Heart left ventricle (tissue), 16 donors: Measurements from ENCODE around the gene NUDT8. TPM values are rescaled to one million over a fixed set of nuclear protein-coding genes. Genes with fewer than 3 reads are reported as not detected.

ENCODE experiments used
- ATAC-seq, 4 donors: fragments of 200-7000 bp; cut with Tn5 transposase; one replicate each; pipeline ENCODE4 v1.9.1; 2020 to 2022; ENCODE audit warnings: moderate library complexity in 4 of 4, mild to moderate bottlenecking in 3 of 4, moderate number of reproducible peaks in 1 of 4
- DNase-seq, 5 donors: peaks; one replicate each; pipeline ENCODE4 v3.0.0-alpha.2; 2020
- H3K27ac ChIP-seq, 12 donors: fragments of 200-600 bp; sonication (generic) in 4 of 12; one replicate each; pipeline versions ENCODE4 v1.5.0 to v1.8.0; 2016 to 2022; ENCODE audit warnings: mild to moderate bottlenecking in 2 of 12
- H3K27me3 ChIP-seq, 9 donors: fragments of 200-600 bp; sonication (generic) in 2 of 9; one replicate each; pipeline versions ENCODE4 v1.5.1 to v1.8.0; 2016 to 2022; ENCODE audit warnings: mild to moderate bottlenecking in 3 of 9
- H3K36me3 ChIP-seq, 9 donors: fragments of 200-600 bp; sonication (generic) in 2 of 9; one replicate each; pipeline versions ENCODE4 v1.5.0 to v1.8.0; 2018 to 2022; ENCODE audit warnings: mild to moderate bottlenecking in 2 of 9
- H3K4me1 ChIP-seq, 12 donors: fragments of 200-600 bp; sonication (generic) in 4 of 12; one replicate each; pipeline versions ENCODE4 v1.5.0 to v1.8.0; 2016 to 2022; ENCODE audit warnings: mild to moderate bottlenecking in 3 of 12
- H3K4me3 ChIP-seq, 12 donors: fragments of 200-600 bp; sonication (generic) in 4 of 12; one replicate each; pipeline versions ENCODE4 v1.5.0 to v1.8.0; 2017 to 2022; ENCODE audit warnings: mild to moderate bottlenecking in 9 of 12, moderate library complexity in 4 of 12
- H3K9me3 ChIP-seq, 12 donors: fragments of 200-600 bp; sonication (generic) in 4 of 12; one replicate each; pipeline versions ENCODE4 v1.5.0 to v1.8.0; 2016 to 2022; ENCODE audit warnings: mild to moderate bottlenecking in 1 of 12
- POLR2A ChIP-seq, 2 donors: fragments of 450-650 bp; IDR thresholded peaks; one replicate each; pipeline ENCODE4 v1.6.1; 2017; ENCODE audit warnings: antibody characterized with exemption in 2 of 2, mild to moderate bottlenecking in 2 of 2, moderate library complexity in 2 of 2
- WGBS, 4 donors: extraction: QIAGEN DNeasy Blood & Tissue Kit in 2 of 4; methylation state at CpG; one replicate each; pipeline versions ENCODE4 v1.1.5 to v1.1.7; 2013 to 2018; 5-methylcytosine and 5-hydroxymethylcytosine counted together
- intact Hi-C, 10 donors: fragments of 100-400 bp; cut with DNase I; formaldehyde crosslinking; loops; one replicate each; pipeline versions ENCODE4 v1.11.1 to v1.14.2; 2022
- polyA plus RNA-seq, 2 donors: library from polyadenylated mRNA; stranded (reverse); fragments of 200-250 nt; gene quantifications; one replicate each; pipeline ENCODE4 v1.2.3, GENCODE V29; 2013
- total RNA-seq, 9 donors: library from RNA; depleted of rRNA in 2 of 9; stranded (reverse); fragments of >200 nt in 2 of 9; fragmentation: NEBNext Ultra II Directional in 3 of 9; extraction: Animal tissue kit (Norgen Biotek cat#: 25700) in 3 of 9; gene quantifications; one replicate each; pipeline versions ENCODE4 v1.1.0 to v1.2.4, GENCODE V29; 2016 to 2023
- TF ChIP-seq, protein P1 (sequence below), 12 donors: fragments of 200-600 bp; sonication (generic) in 4 of 12; IDR thresholded peaks; one replicate each; pipeline versions ENCODE4 v1.5.0 to v1.8.0; 2018 to 2022; ENCODE audit warnings: antibody characterized with exemption in 12 of 12, mild to moderate bottlenecking in 5 of 12
- donor health status: ischemic (EF 13 %, LVEDD 7.1; RV severe dilation, severe dysfunction).
- donor health status: healthy with polysubstance abuse.
- donor health status: DM: no; HTN: yes; CAD: no.
- donor health status: DM: no; HTN: no; CAD: no.
- donor health status: ischemic (EF 25% LVEDD 6.9; RV normal size, moderate dysfunction).
- donor health status: ischemic (EF 25% LVEDD 5.7; RV mildly dilated, moderate dysfunction).
- donor health status: healthy.
- donor health status: DM: yes; HTN: yes; CAD: no.
- donor health status: ischemic (EF 35%, LVEDD 5.7; RV mildly dilated, moderate dysfunction).
- donor health status: nonischemic (EF 11% LVEDD 7.7; RV severe dilation, severe dysfunction).
- donor health status: DM: yes; HTN: yes; CAD: no.
- donor health status: PGD.
- donor health status: ischemic (EF 29% LVEDD 5.4; RV normal size, mild dysfunction).
- donor health status: nonischemic (EF 23%, LVEDD 6.1; RV moderate dilation, normal function).

Gene NUDT8
- total and polyA plus RNA-seq, 11 donors: 29.1 to 110 (median 49.3) TPM

DNA sequence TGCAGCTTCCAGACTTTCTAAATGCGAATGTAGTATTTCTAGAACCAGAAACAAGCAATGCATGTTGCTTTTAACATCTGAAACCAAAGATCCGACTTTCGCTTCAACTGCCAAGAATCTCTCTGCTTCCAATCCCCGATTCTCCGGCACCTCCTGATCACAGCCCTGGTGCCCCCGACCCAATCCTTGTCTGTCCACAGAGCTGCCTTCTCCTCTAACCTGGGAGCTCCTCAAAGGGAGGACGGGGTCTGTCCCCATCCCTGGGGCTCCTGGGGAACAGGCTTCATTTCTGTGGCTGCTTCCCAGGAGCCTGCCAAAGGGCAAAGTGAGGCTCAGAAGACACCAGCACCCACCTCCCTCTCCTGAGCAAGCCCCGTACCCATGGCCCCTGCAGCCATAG lies 44.2 kb upstream of the NUDT8 start:
- intact Hi-C loops: no loop called here
- no peak overlapping the region for H3K27ac ChIP-seq
- peaks cover 0 to 14% (median 0%) of the 10 kb centered on the region in 9 donors for H3K27me3 ChIP-seq
- TF ChIP-seq POLR2A (IDR thresholded peaks at IDR 0.05): no peak
- TF ChIP-seq, protein P1, sequence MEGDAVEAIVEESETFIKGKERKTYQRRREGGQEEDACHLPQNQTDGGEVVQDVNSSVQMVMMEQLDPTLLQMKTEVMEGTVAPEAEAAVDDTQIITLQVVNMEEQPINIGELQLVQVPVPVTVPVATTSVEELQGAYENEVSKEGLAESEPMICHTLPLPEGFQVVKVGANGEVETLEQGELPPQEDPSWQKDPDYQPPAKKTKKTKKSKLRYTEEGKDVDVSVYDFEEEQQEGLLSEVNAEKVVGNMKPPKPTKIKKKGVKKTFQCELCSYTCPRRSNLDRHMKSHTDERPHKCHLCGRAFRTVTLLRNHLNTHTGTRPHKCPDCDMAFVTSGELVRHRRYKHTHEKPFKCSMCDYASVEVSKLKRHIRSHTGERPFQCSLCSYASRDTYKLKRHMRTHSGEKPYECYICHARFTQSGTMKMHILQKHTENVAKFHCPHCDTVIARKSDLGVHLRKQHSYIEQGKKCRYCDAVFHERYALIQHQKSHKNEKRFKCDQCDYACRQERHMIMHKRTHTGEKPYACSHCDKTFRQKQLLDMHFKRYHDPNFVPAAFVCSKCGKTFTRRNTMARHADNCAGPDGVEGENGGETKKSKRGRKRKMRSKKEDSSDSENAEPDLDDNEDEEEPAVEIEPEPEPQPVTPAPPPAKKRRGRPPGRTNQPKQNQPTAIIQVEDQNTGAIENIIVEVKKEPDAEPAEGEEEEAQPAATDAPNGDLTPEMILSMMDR (IDR thresholded peaks at IDR 0.05): no peak
- no peak overlapping the region for H3K4me3 ChIP-seq
- no peaks in the 10 kb centered on the region for H3K4me1 ChIP-seq
- no peaks in the 10 kb centered on the region for H3K36me3 ChIP-seq
- ATAC-seq (no peak), DNase-seq (no peak)
- H3K9me3 ChIP-seq: peaks cover 0 to 6% (median 0%) of the 10 kb centered on the region in 12 donors
- WGBS, 4 donors: 74 to 81% (median 77%) methylated on average over 8 of the region's 8 CpGs

DNA sequence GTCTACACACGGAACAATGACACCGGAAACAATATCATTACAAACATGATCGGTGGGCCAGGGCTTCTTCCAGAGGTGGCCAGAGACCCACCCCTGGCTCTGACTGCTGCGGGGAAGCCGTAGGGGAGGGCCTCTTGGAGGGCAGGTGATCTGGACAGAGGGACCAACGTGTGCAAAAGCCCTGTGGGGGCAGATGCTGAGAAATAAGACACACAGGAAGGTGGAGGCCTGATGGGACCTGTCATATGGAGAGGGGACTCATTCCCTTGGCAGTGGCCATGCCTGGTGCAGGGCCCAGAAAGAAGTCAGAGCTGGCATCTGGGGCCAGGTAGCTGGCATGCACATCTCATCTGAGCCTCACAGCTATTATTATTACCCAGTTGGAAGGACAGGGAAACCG lies 43.6 kb upstream of the NUDT8 start:
- Histone ChIP-seq H3K27me3 (peaks cover 0 to 14% (median 0%) of the 10 kb centered on the region in 9 donors), H3K27ac (no peak overlapping the region), H3K4me1 (no peaks in the 10 kb centered on the region), H3K9me3 (peaks cover 0 to 6% (median 0%) of the 10 kb centered on the region in 12 donors), H3K4me3 (no peak overlapping the region), H3K36me3 (no peaks in the 10 kb centered on the region)
- intact Hi-C loops: no loop called here
- TF ChIP-seq, protein P1 (IDR thresholded peaks at IDR 0.05): no peak
- ATAC-seq (no peak), DNase-seq (no peak)
- WGBS, 4 donors: 76 to 87% (median 83%) methylated on average over 7 of the region's 7 CpGs

DNA sequence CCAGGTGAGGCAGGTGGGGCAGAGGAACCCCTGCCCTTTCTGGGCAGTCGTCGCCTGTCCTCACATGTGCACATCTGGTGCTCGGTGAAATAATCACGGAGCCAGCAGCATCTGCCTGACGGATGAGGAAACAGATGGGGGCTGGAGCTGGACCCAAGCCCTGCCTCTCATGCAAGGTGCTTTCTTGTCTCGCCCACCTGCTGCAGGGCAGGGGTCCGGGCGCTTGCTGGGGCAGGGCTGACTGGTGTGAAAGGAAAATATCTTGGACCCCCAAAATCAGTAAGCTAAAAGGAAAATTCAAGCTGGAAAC lies 41.4 kb upstream of the NUDT8 start:
- H3K4me1 ChIP-seq: no peaks in the 10 kb centered on the region
- no peak for DNase-seq
- no peak overlapping the region for H3K27ac ChIP-seq
- peaks cover 0 to 14% (median 0%) of the 10 kb centered on the region in 9 donors for H3K27me3 ChIP-seq
- intact Hi-C loops: no loop called here
- WGBS, 4 donors: 64 to 67% (median 65%) methylated on average over 8 of the region's 8 CpGs
- no peaks in the 10 kb centered on the region for H3K36me3 ChIP-seq
- TF ChIP-seq, protein P1 (IDR thresholded peaks at IDR 0.05): no peak
- TF ChIP-seq POLR2A (IDR thresholded peaks at IDR 0.05): no peak
- H3K4me3 ChIP-seq: no peak overlapping the region
- ATAC-seq: no peak
- peaks cover 0 to 3% (median 0%) of the 10 kb centered on the region in 12 donors for H3K9me3 ChIP-seq

DNA sequence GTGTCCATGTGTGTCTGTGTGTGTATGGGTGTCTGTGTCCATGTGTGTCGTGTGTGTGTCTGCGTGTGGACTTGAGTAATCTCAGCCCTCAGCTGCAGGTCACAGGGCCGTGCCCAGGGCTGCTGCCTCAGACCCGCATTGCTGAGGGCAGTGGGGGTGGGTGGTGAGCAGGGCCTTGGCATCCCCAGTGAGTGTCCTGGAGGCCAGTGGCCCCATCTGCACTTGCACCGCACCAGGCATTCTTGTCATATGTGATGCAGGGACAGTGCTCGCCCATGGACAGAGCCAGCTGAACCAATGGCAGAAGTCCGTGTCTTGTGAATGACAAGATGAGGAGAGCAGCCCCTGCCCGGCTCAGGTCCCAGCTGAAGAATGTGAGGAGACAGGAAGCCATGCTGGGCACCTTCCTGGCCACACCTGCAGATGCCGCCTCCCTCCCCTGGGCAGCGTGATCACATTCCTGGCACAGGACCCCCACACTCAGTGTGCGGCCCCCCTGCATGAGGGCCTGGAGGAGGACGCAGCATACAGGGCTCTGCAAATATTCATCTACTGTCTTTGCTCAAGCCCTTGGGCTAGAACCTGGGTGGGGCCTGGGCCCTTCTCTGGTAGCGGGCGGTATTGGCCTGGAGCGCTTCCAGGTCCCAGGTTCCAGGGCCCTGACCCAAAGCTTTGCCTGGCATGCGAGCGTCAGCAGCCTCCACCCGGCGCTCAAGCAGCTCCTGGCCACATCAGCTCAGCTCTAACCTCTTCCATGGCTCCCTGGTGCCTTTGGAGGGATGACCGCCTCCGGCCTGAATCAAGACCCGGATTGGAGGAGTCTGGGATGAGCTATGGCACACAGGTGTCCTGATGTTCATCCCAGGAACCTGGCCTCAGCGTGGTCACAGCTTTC lies 40.8 kb upstream of the NUDT8 start:
- no peak for ATAC-seq
- H3K27me3 ChIP-seq: peaks cover 0 to 14% (median 0%) of the 10 kb centered on the region in 9 donors
- H3K36me3 ChIP-seq: no peaks in the 10 kb centered on the region
- H3K9me3 ChIP-seq: no peaks in the 10 kb centered on the region
- intact Hi-C loops: no loop called here
- 81 to 84% (median 82%) methylated on average over 18 to 23 of the region's 23 CpGs for WGBS, 4 donors
- no peak overlapping the region for H3K27ac ChIP-seq
- H3K4me3 ChIP-seq: no peak overlapping the region
- no peaks in the 10 kb centered on the region for H3K4me1 ChIP-seq
- TF ChIP-seq, protein P1 (IDR thresholded peaks at IDR 0.05): no peak
- TF ChIP-seq POLR2A (IDR thresholded peaks at IDR 0.05): no peak
- no peak for DNase-seq
